H9 (cell line): ENCODE results near the gene HLA-DQB1. TPM values are rescaled to one million over a fixed set of nuclear protein-coding genes. Genes with fewer than 3 reads are reported as not detected.
A peak's percentile ranks its signal among the peaks of the same experiment; 100 is the strongest.
"Not testable (repeated sequence)": the region's sequence is repeated elsewhere in the genome, so short reads cannot be mapped to it uniquely, and the experiment has no call there.

Source experiments
- DNase-seq: peaks from one replicate; pipeline ENCODE4 v3.0.0-alpha.2; 2017
- H2AFZ ChIP-seq: one replicate; pipeline ENCODE4 v1.6.1; 2013; ENCODE audit warnings: mild to moderate bottlenecking, low read length, control low read depth, moderate library complexity
- H2AK5ac ChIP-seq: 2 replicates; pipeline ENCODE4 v1.6.1; 2013; ENCODE audit warnings: low read length, control low read depth, mixed read lengths; ENCODE audit not compliant: insufficient read length
- H2BK120ac ChIP-seq: one replicate; pipeline ENCODE4 v1.6.1; 2013; ENCODE audit warnings: low read depth, mild to moderate bottlenecking, low read length, control low read depth, inconsistent platforms; ENCODE audit not compliant: poor library complexity, severe bottlenecking
- H2BK12ac ChIP-seq: 2 replicates; pipeline ENCODE4 v1.6.1; 2013; ENCODE audit warnings: low read length, control low read depth, mixed read lengths, low read depth; ENCODE audit not compliant: insufficient read length
- H2BK15ac ChIP-seq: 2 replicates; pipeline ENCODE4 v1.6.1; 2013; ENCODE audit warnings: low read depth, low read length, control low read depth
- H2BK20ac ChIP-seq: one replicate; pipeline ENCODE4 v1.6.1; 2013; ENCODE audit warnings: low read depth, mild to moderate bottlenecking, low read length, control low read depth, inconsistent platforms; ENCODE audit not compliant: poor library complexity, severe bottlenecking
- H2BK5ac ChIP-seq: 2 replicates; pipeline ENCODE4 v1.6.1; 2013; ENCODE audit warnings: low read length, control low read depth, mixed read lengths; ENCODE audit not compliant: insufficient read length
- H3K14ac ChIP-seq: 2 replicates; pipeline ENCODE4 v1.6.1; 2013; ENCODE audit warnings: low read length, control low read depth; ENCODE audit not compliant: insufficient read depth
- H3K18ac ChIP-seq: 2 replicates; pipeline ENCODE4 v1.6.1; 2013; ENCODE audit warnings: low read depth, mild to moderate bottlenecking, mixed read lengths, low read length, control low read depth; ENCODE audit not compliant: insufficient read length
- H3K23ac ChIP-seq: 2 replicates; pipeline ENCODE4 v1.6.1; 2013; ENCODE audit warnings: low read length, control low read depth, mixed read lengths, low read depth; ENCODE audit not compliant: insufficient read length
- H3K23me2 ChIP-seq: 2 replicates; pipeline ENCODE4 v1.6.1; 2013; ENCODE audit warnings: low read depth, mild to moderate bottlenecking, mixed read lengths, low read length, control low read depth; ENCODE audit not compliant: insufficient read length, poor library complexity, severe bottlenecking
- H3K27ac ChIP-seq: 2 replicates; pipeline ENCODE4 v1.5.1; 2013; ENCODE audit warnings: low read length, control low read depth, mixed read lengths, low read depth; ENCODE audit not compliant: insufficient read length
- H3K27me3 ChIP-seq: 2 replicates; pipeline ENCODE4 v1.6.1; 2013; ENCODE audit warnings: low read length, control low read depth, inconsistent platforms; ENCODE audit not compliant: insufficient read depth
- H3K4ac ChIP-seq: 2 replicates; pipeline ENCODE4 v1.6.1; 2013; ENCODE audit warnings: low read depth, mild to moderate bottlenecking, control low read depth, inconsistent platforms, low read length, moderate library complexity
- H3K4me1 ChIP-seq: 2 replicates; pipeline ENCODE4 v1.6.1; 2013; ENCODE audit warnings: low read length, control low read depth, inconsistent platforms; ENCODE audit not compliant: insufficient read depth
- H3K4me2 ChIP-seq: 2 replicates; pipeline ENCODE4 v1.6.1; 2013; ENCODE audit warnings: low read length, control low read depth, mixed read lengths; ENCODE audit not compliant: insufficient read length, insufficient read depth
- H3K56ac ChIP-seq: 2 replicates; pipeline ENCODE4 v1.6.1; 2013; ENCODE audit warnings: low read depth, mild to moderate bottlenecking, mixed read lengths, low read length, control low read depth; ENCODE audit not compliant: insufficient read length
- H3K79me1 ChIP-seq: 2 replicates; pipeline ENCODE4 v1.6.1; 2013; ENCODE audit warnings: low read depth, mild to moderate bottlenecking, moderate library complexity, low read length, control low read depth, inconsistent platforms; ENCODE audit not compliant: insufficient read depth, poor library complexity, severe bottlenecking
- H3K79me2 ChIP-seq: 2 replicates; pipeline ENCODE4 v1.6.1; 2013; ENCODE audit warnings: low read length, control low read depth, inconsistent platforms; ENCODE audit not compliant: insufficient read depth
- H3K9ac ChIP-seq: 2 replicates; pipeline ENCODE4 v1.6.1; 2013; ENCODE audit warnings: low read length, control low read depth, mixed read lengths; ENCODE audit not compliant: insufficient read length; ENCODE audit errors: extremely low read depth
- H3K9me3 ChIP-seq: one replicate; pipeline ENCODE4 v1.6.1; 2013; ENCODE audit warnings: low read depth, low read length, inconsistent platforms; ENCODE audit not compliant: control insufficient read depth
- H3T11ph ChIP-seq: one replicate; pipeline ENCODE4 v1.6.1; 2013; ENCODE audit warnings: mild to moderate bottlenecking, low read length, control low read depth, inconsistent platforms
- H4K20me1 ChIP-seq: one replicate; pipeline ENCODE4 v1.6.1; 2013; ENCODE audit not compliant: control insufficient read depth, insufficient read length, insufficient read depth
- H4K5ac ChIP-seq: 2 replicates; pipeline ENCODE4 v1.6.1; 2013; ENCODE audit warnings: low read depth, mild to moderate bottlenecking, mixed read lengths, low read length, control low read depth; ENCODE audit not compliant: insufficient read length
- H4K8ac ChIP-seq: replicated peaks from 2 replicates; pipeline ENCODE4 v1.6.1; 2013; ENCODE audit warnings: low read length, control low read depth, mixed read lengths, low read depth; ENCODE audit not compliant: insufficient read length
- H4K91ac ChIP-seq: 2 replicates; pipeline ENCODE4 v1.6.1; 2013; ENCODE audit warnings: low read depth, mild to moderate bottlenecking, moderate library complexity, mixed read lengths, low read length, control low read depth; ENCODE audit not compliant: insufficient read length
- H3K27ac Mint-ChIP-seq, 3 experiments: 2 replicates in 2 of 3; 3 replicates in 1 of 3; pipeline ENCODE4 v1.8.0; 2020 to 2021; ENCODE audit warnings: mixed read lengths in 3 of 3, mild to moderate bottlenecking in 1 of 3, moderate library complexity in 1 of 3
- H3K27me3 Mint-ChIP-seq: 2 replicates; pipeline ENCODE4 v1.8.0; 2021; ENCODE audit warnings: low read depth, mild to moderate bottlenecking, moderate library complexity, mixed read lengths
- H3K36me3 Mint-ChIP-seq, 3 experiments: 2 replicates in 2 of 3; 3 replicates in 1 of 3; pipeline ENCODE4 v1.8.0; 2020 to 2021; ENCODE audit warnings: low read depth in 3 of 3, mixed read lengths in 3 of 3; ENCODE audit not compliant: insufficient read depth in 1 of 3
- H3K4me1 Mint-ChIP-seq, 2 experiments: 2 replicates each; pipeline ENCODE4 v1.8.0; 2020; ENCODE audit warnings: mixed read lengths in 2 of 2
- H3K4me3 Mint-ChIP-seq, 2 experiments: 2 replicates in 1 of 2; 3 replicates in 1 of 2; pipeline ENCODE4 v1.8.0; 2020 to 2021; ENCODE audit warnings: mild to moderate bottlenecking in 2 of 2, mixed read lengths in 2 of 2, moderate library complexity in 1 of 2
- H3K9me3 Mint-ChIP-seq, 2 experiments: 2 replicates in 1 of 2; 3 replicates in 1 of 2; pipeline ENCODE4 v1.8.0; 2020; ENCODE audit warnings: mild to moderate bottlenecking in 2 of 2, mixed read lengths in 2 of 2, moderate library complexity in 1 of 2
- WGBS: extraction: QIAGEN DNeasy Blood & Tissue Kit; methylation state at CpG from one replicate; pipeline ENCODE4 v1.1.7; 2013; ENCODE audit warnings: missing lambda C conversion rate, low lambda C conversion rate, mixed read lengths; ENCODE audit not compliant: insufficient read length; ENCODE audit errors: extremely low coverage; 5-methylcytosine and 5-hydroxymethylcytosine counted together
- total RNA-seq: library from RNA; stranded (reverse); gene quantifications from 2 replicates; pipeline ENCODE4 v1.2.1, GENCODE V29; 2021
- TF ChIP-seq, protein P1 (sequence below): fragments of 200-600 bp; sonication (generic); conservative IDR thresholded peaks from 3 replicates; pipeline ENCODE4 v1.8.0; 2021; ENCODE audit warnings: antibody characterized with exemption, mild to moderate bottlenecking

HLA-DQB1 gene
- total RNA-seq, 1 experiment from 2014 or later = 41.0 TPM

GRCh38 chr6:32658268-32658897 lies 8.1 kb downstream of the HLA-DQB1 start:
- Histone ChIP-seq H2AK5ac (no peak overlapping the region), H3K27me3 (no peaks in the 10 kb centered on the region), H4K91ac (peak overlapping the region; percentile 68), H2BK20ac (no peak overlapping the region), H3K79me1 (no peaks in the 10 kb centered on the region), H4K20me1 (no peaks in the 10 kb centered on the region), H2AFZ (no peak overlapping the region), H3K14ac (no peak overlapping the region; the same call in 1 of the 2 replicates), H3T11ph (no peak overlapping the region), H3K4me2 (no peak overlapping the region), H2BK12ac (no peak overlapping the region), H3K9ac (no peak overlapping the region), H3K4me1 (peaks cover 5% of the 10 kb centered on the region), H3K23ac (no peak overlapping the region), H3K56ac (no peak overlapping the region), H2BK5ac (no peak overlapping the region), H3K27ac (peak overlapping the region; percentile 39), H3K79me2 (no peaks in the 10 kb centered on the region), H3K9me3 (no peaks in the 10 kb centered on the region), H3K4ac (no peak overlapping the region; the same call in 1 of the 2 replicates), H2BK15ac (no peak overlapping the region), H3K23me2 (no peaks in the 10 kb centered on the region), H3K18ac (no peak overlapping the region), H4K5ac (no peak overlapping the region), H2BK120ac (peak overlapping the region; percentile 81), H4K8ac (no peak overlapping the region)
- no CpG with 5 or more reads among the region's 6 CpGs for WGBS
- peaks cover 2 to 3% of the 10 kb centered on the region in 2 experiments; a peak in 3 of 5 replicates for H3K9me3 Mint-ChIP-seq
- TF ChIP-seq, protein P1, sequence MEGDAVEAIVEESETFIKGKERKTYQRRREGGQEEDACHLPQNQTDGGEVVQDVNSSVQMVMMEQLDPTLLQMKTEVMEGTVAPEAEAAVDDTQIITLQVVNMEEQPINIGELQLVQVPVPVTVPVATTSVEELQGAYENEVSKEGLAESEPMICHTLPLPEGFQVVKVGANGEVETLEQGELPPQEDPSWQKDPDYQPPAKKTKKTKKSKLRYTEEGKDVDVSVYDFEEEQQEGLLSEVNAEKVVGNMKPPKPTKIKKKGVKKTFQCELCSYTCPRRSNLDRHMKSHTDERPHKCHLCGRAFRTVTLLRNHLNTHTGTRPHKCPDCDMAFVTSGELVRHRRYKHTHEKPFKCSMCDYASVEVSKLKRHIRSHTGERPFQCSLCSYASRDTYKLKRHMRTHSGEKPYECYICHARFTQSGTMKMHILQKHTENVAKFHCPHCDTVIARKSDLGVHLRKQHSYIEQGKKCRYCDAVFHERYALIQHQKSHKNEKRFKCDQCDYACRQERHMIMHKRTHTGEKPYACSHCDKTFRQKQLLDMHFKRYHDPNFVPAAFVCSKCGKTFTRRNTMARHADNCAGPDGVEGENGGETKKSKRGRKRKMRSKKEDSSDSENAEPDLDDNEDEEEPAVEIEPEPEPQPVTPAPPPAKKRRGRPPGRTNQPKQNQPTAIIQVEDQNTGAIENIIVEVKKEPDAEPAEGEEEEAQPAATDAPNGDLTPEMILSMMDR = no peak
- H3K27ac Mint-ChIP-seq = peak overlapping the region in 1 of 3 experiments; percentile 97; a peak in 3 of 7 replicates
- H3K27me3 Mint-ChIP-seq = no peaks in the 10 kb centered on the region
- H3K36me3 Mint-ChIP-seq = peaks cover 33 to 54% (median 36%) of the 10 kb centered on the region in 3 experiments
- H3K4me1 Mint-ChIP-seq = peaks cover 46 to 49% of the 10 kb centered on the region in 2 experiments
- DNase-seq = no peak
- H3K4me3 Mint-ChIP-seq = no peak overlapping the region; a peak in 1 of 5 replicates

GRCh38 chr6:32657819-32658218 lies 8.6 kb downstream of the HLA-DQB1 start:
- H3K14ac ChIP-seq, H3K9me3 ChIP-seq, H2AFZ ChIP-seq, H3K27me3 Mint-ChIP-seq, H3K18ac ChIP-seq, H3K79me1 ChIP-seq, H2BK5ac ChIP-seq, H3T11ph ChIP-seq, DNase-seq, H2BK12ac ChIP-seq, H4K91ac ChIP-seq, H2AK5ac ChIP-seq, H3K27me3 ChIP-seq, H3K9me3 Mint-ChIP-seq, H2BK20ac ChIP-seq, H4K8ac ChIP-seq, H4K5ac ChIP-seq, H3K56ac ChIP-seq, H3K79me2 ChIP-seq, H3K4me2 ChIP-seq, H3K4ac ChIP-seq, H4K20me1 ChIP-seq, H2BK15ac ChIP-seq, H3K9ac ChIP-seq, H3K23me2 ChIP-seq, H3K23ac ChIP-seq, H3K4me1 ChIP-seq: not testable (repeated sequence)
- Mint-ChIP-seq H3K36me3 (peaks cover 31 to 48% (median 33%) of the 10 kb centered on the region in 3 experiments), H3K27ac (peak overlapping the region in 2 of 3 experiments; percentile 95 to 97; a peak in 4 of 7 replicates), H3K4me1 (peaks cover 47 to 51% of the 10 kb centered on the region in 2 experiments), H3K4me3 (peak overlapping the region in 1 of 2 experiments; percentile 43; a peak in 2 of 5 replicates)
- Histone ChIP-seq H3K27ac (peak overlapping the region; percentile 39), H2BK120ac (peak overlapping the region; percentile 81)
